Caco-2 (cell line): ENCODE measurements around the gene NBPF1. TPM values are rescaled to one million over a fixed set of nuclear protein-coding genes. Genes with fewer than 3 reads are reported as not detected.

ENCODE experiments used
- BruUV-seq: library from RNA; stranded (reverse); fragments of 400-500 nt; replicated peaks from 2 replicates; lab custom pipeline; 2021; lab: Mats Ljungman, UMichigan
- CTCF ChIA-PET: fragments of 300-600 bp; sonication (Branson Sonifier 250); formaldehyde crosslinking; loops from one replicate; lab custom pipeline; 2022; ENCODE audit warnings: antibody characterized with exemption; lab: Charles Lee
- POLR2A ChIA-PET: fragments of 300-600 bp; sonication (Branson Sonifier 250); formaldehyde crosslinking; loops from one replicate; lab custom pipeline; 2022; ENCODE audit warnings: antibody characterized with exemption; lab: Charles Lee
- DNase-seq, 2 experiments: peaks; one replicate each; pipeline versions ENCODE4 v3.0.0 to v3.0.0-alpha.2; 2020 to 2022
- H3K27me3 ChIP-seq: replicated peaks from 2 replicates; pipeline ENCODE4 v1.6.0; 2011; ENCODE audit warnings: low read length; ENCODE audit not compliant: control insufficient read depth, insufficient read depth
- H3K36me3 ChIP-seq: 2 replicates; pipeline ENCODE4 v1.5.1; 2011; ENCODE audit warnings: low read length; ENCODE audit not compliant: control insufficient read depth, insufficient read depth
- H3K4me1 ChIP-seq: fragments of 250-450 bp; sonication (Bioruptor Pico); 2 replicates; pipeline ENCODE4 v1.5.1; 2020; ENCODE audit warnings: mild to moderate bottlenecking
- H3K4me3 ChIP-seq: 2 replicates; pipeline ENCODE4 v1.5.1; 2011; ENCODE audit warnings: low read depth, mild to moderate bottlenecking, control low read depth, low read length
- H3K9me3 ChIP-seq: fragments of 250-450 bp; sonication (Bioruptor Pico); 2 replicates; pipeline ENCODE4 v1.5.1; 2020; ENCODE audit warnings: mild to moderate bottlenecking, moderate library complexity
- H3K27ac Mint-ChIP-seq: one replicate; pipeline ENCODE4 v1.8.0; 2022; ENCODE audit warnings: mixed read lengths; ENCODE audit not compliant: unreplicated experiment
- H3K27me3 Mint-ChIP-seq: one replicate; pipeline ENCODE4 v1.8.0; 2022; ENCODE audit warnings: mixed read lengths; ENCODE audit not compliant: insufficient read depth, unreplicated experiment
- H3K36me3 Mint-ChIP-seq: one replicate; pipeline ENCODE4 v1.8.0; 2022; ENCODE audit warnings: mild to moderate bottlenecking, mixed read lengths; ENCODE audit not compliant: insufficient read depth, unreplicated experiment
- H3K4me1 Mint-ChIP-seq: one replicate; pipeline ENCODE4 v1.8.0; 2022; ENCODE audit warnings: low read depth, mixed read lengths; ENCODE audit not compliant: unreplicated experiment
- H3K4me3 Mint-ChIP-seq: one replicate; pipeline ENCODE4 v1.8.0; 2022; ENCODE audit warnings: mild to moderate bottlenecking, moderate library complexity, mixed read lengths; ENCODE audit not compliant: unreplicated experiment
- H3K9me3 Mint-ChIP-seq: one replicate; pipeline ENCODE4 v1.8.0; 2022; ENCODE audit warnings: mixed read lengths; ENCODE audit not compliant: unreplicated experiment
- intact Hi-C: fragments of 100-400 bp; cut with micrococcal nuclease; formaldehyde crosslinking; loops from one replicate; pipeline ENCODE4 v1.10.0; 2022; ENCODE audit not compliant: unreplicated experiment
- total RNA-seq: library from RNA; stranded (reverse); gene quantifications from 2 replicates; pipeline ENCODE4 v1.2.3, GENCODE V29; 2022
- TF ChIP-seq, protein P1 (sequence below), 2 experiments: fragments of 200-600 bp in 1 of 2; IDR thresholded peaks; 1 replicate in 1 of 2; 2 replicates in 1 of 2; pipeline versions ENCODE4 v1.5.1 to v1.8.0; 2011 to 2022; ENCODE audit warnings: antibody characterized with exemption in 1 of 2, control low read depth in 1 of 2, inconsistent platforms in 1 of 2, low read depth in 1 of 2, low read length in 1 of 2, mild to moderate bottlenecking in 1 of 2, moderate library complexity in 1 of 2; ENCODE audit not compliant: insufficient read depth in 1 of 2, severe bottlenecking in 1 of 2, unreplicated experiment in 1 of 2

NBPF1 gene
- total RNA-seq, 1 experiment from 2014 or later = 59.3 TPM

DNA sequence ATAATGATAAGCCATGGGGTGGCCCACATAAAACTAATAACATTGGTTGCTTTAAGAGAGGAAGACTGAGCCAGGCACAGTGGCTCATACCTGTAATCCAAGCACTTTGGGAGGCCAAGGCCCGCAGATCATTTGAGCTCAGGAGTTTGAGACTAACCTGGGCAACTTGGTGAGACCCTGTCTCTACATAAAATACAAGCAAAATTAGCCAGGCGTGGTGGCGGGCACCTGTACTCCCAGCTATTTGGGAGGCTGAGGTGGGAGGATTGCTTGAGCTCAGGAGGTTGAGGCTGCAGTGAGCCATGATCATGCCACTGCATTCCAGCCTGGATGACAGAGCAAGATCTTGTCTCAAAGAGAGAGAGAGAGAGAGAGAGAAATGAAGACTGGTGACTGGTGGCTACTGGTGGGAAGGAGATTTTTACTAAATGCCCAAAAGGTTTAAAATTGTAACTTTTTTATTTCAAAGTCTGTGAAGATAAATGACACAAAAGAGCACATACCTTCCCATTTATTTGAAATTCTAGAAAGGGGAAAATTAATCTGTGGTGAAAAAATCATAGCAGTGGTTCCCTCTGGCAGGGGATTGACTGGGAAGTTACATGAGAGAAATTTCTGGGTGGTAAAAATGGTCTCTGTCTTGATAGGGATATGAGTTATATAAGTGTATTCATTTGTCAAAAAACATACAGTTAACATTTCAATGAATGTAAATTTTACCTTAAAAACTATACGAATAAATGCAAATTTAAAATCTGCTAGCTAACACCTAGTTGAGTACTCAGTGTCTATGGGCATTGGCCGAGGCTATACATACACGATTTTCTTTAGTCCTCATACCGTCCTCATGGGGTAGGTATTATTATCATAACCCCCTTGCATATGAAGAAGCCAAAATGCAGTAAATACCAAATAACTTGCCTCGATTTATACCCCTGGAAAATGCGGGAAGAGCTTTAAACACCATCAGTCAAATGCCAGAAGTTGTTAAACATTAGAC, 2.2 kb upstream of the NBPF1 start:
- H3K27ac Mint-ChIP-seq = no peak overlapping the region
- Histone ChIP-seq H3K9me3 (no peaks in the 10 kb centered on the region), H3K27me3 (no peaks in the 10 kb centered on the region), H3K4me3 (no peak overlapping the region), H3K4me1 (0 out of 2 replicates have a peak, but pooled peaks cover 4% of the 10 kb centered on the region), H3K36me3 (0 out of 2 replicates have a peak, but pooled peaks cover 1% of the 10 kb centered on the region)
- CTCF ChIA-PET = interaction anchor here (0.5 kb wide), 1 partner anchor 9 kb away, joined by 4 read pairs; no protein-coding TSS in a partner anchor
- no TSS peak for BruUV-seq
- intact Hi-C loops = no loop called here
- H3K9me3 Mint-ChIP-seq = no peaks in the 10 kb centered on the region
- DNase-seq = peak in 1 of 2 experiments; percentile 31
- H3K36me3 Mint-ChIP-seq = no peaks in the 10 kb centered on the region
- POLR2A ChIA-PET = no interaction called here
- no peaks in the 10 kb centered on the region for H3K4me1 Mint-ChIP-seq
- no peaks in the 10 kb centered on the region for H3K27me3 Mint-ChIP-seq
- TF ChIP-seq, protein P1, sequence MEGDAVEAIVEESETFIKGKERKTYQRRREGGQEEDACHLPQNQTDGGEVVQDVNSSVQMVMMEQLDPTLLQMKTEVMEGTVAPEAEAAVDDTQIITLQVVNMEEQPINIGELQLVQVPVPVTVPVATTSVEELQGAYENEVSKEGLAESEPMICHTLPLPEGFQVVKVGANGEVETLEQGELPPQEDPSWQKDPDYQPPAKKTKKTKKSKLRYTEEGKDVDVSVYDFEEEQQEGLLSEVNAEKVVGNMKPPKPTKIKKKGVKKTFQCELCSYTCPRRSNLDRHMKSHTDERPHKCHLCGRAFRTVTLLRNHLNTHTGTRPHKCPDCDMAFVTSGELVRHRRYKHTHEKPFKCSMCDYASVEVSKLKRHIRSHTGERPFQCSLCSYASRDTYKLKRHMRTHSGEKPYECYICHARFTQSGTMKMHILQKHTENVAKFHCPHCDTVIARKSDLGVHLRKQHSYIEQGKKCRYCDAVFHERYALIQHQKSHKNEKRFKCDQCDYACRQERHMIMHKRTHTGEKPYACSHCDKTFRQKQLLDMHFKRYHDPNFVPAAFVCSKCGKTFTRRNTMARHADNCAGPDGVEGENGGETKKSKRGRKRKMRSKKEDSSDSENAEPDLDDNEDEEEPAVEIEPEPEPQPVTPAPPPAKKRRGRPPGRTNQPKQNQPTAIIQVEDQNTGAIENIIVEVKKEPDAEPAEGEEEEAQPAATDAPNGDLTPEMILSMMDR (IDR thresholded peaks at IDR 0.05; ENCODE audit: insufficient read depth in 1 of 2, low read depth in 1 of 2, low read length in 1 of 2, severe bottlenecking in 1 of 2, unreplicated experiment in 1 of 2) = no peak
- H3K4me3 Mint-ChIP-seq = no peak overlapping the region

GRCh38 chr1:16614361-16615252, 1.2 kb upstream of the NBPF1 start:
- BruUV-seq = no TSS peak

More at GRCh38 chr1:16614361-16615252, 1.2 kb upstream of the NBPF1 start:
- intact Hi-C loops = no loop called here
- H3K36me3 ChIP-seq = no peaks in the 10 kb centered on the region
- POLR2A ChIA-PET = no interaction called here
- TF ChIP-seq, protein P1 (IDR thresholded peaks at IDR 0.05; ENCODE audit: insufficient read depth in 1 of 2, low read depth in 1 of 2, low read length in 1 of 2, severe bottlenecking in 1 of 2, unreplicated experiment in 1 of 2) = no peak
- no peaks in the 10 kb centered on the region for H3K9me3 ChIP-seq
- H3K4me1 Mint-ChIP-seq = no peaks in the 10 kb centered on the region
- no peaks in the 10 kb centered on the region for H3K27me3 ChIP-seq
- no peak overlapping the region for H3K4me3 Mint-ChIP-seq
- H3K27ac Mint-ChIP-seq = no peak overlapping the region
- peak overlapping the region; percentile 63; the same call in 1 of the 2 replicates for H3K4me3 ChIP-seq
- CTCF ChIA-PET = interaction anchor here (0.6 kb wide), 1 partner anchor 10 kb away, joined by 9 read pairs; no protein-coding TSS in a partner anchor
- H3K36me3 Mint-ChIP-seq = no peaks in the 10 kb centered on the region
- H3K27me3 Mint-ChIP-seq = no peaks in the 10 kb centered on the region
- peak in 1 of 2 experiments; percentile 36 for DNase-seq
- H3K9me3 Mint-ChIP-seq = no peaks in the 10 kb centered on the region
- H3K4me1 ChIP-seq = 0 out of 2 replicates have a peak, but pooled peaks cover 4% of the 10 kb centered on the region
